ENCODE measurements around the gene MSH5. TPM values are rescaled to one million over a fixed set of nuclear protein-coding genes. Genes with fewer than 3 reads are reported as not detected.

The MSH5 gene
- total and polyA plus RNA-seq, 2 of the 13 experiments (the other 11 are each of a cell fraction or from before 2014, with no cell fraction given): 10.2 to 38.7 TPM

- TF ChIP-seq ETS1 (CRISPR knock-in tag; IDR thresholded peaks at IDR 0.05) (0 out of 2 replicates have a peak, but pooled peaks have one; percentile 53), RCOR2 (CRISPR knock-in tag; IDR thresholded peaks at IDR 0.05) (no peak; the same call in 1 of the 2 replicates), BHLHE40 (IDR thresholded peaks at IDR 0.05; ENCODE audit: low read length) (peak; percentile 25; the same call in 1 of the 2 replicates), KLF12 (CRISPR knock-in tag; IDR thresholded peaks at IDR 0.05; ENCODE audit: borderline replicate concordance) (no peak), PHF8 (CRISPR knock-in tag; IDR thresholded peaks at IDR 0.05) (no peak), AHR (CRISPR knock-in tag; IDR thresholded peaks at IDR 0.05) (no peak; the same call in 1 of the 2 replicates), ZEB1 (IDR thresholded peaks at IDR 0.05; ENCODE audit: insufficient replicate concordance, low read depth) (no peak), ZNF747 (CRISPR knock-in tag; IDR thresholded peaks at IDR 0.05; ENCODE audit: borderline replicate concordance) (no peak), MAFK (conservative IDR thresholded peaks at IDR 0.05 in 1 of 2, IDR thresholded peaks at IDR 0.05 in 1 of 2; ENCODE audit: low read length in 2 of 2) (no peak), ZNF773 (CRISPR knock-in tag; IDR thresholded peaks at IDR 0.05; ENCODE audit: borderline replicate concordance) (no peak), ZSCAN30 (CRISPR knock-in tag; IDR thresholded peaks at IDR 0.05) (no peak), ZMYM2 (CRISPR knock-in tag; IDR thresholded peaks at IDR 0.05) (no peak), ZNF256 (CRISPR knock-in tag; conservative IDR thresholded peaks at IDR 0.05) (no peak), PBX2 (CRISPR knock-in tag; IDR thresholded peaks at IDR 0.05) (peak; percentile 66), SOX6 (IDR thresholded peaks at IDR 0.05) (no peak), SOX6 (CRISPR knock-in tag; IDR thresholded peaks at IDR 0.05) (peak; percentile 88), ZNF780A (CRISPR knock-in tag; IDR thresholded peaks at IDR 0.05) (no peak), ZNF768 (CRISPR knock-in tag; IDR thresholded peaks at IDR 0.05) (no peak), ZFP90 (CRISPR knock-in tag; IDR thresholded peaks at IDR 0.05; ENCODE audit: borderline replicate concordance) (peak; percentile 12; the same call in 1 of the 2 replicates), KIAA2018 (CRISPR knock-in tag; IDR thresholded peaks at IDR 0.05; ENCODE audit: borderline replicate concordance) (no peak)
Measured at GRCh38 chr6:31737315-31737990, 2.4 kb upstream of the MSH5 start (continued).

Measured in HepG2 (cell line).